Right lobe of liver (tissue), 6 donors: ENCODE measurements around the gene CLCA2. TPM values are rescaled to one million over a fixed set of nuclear protein-coding genes. Genes with fewer than 3 reads are reported as not detected.

Experiments
- ATAC-seq, 4 donors: fragments of 200-7000 bp; cut with Tn5 transposase; one replicate each; pipeline ENCODE4 v1.9.1; 2020; ENCODE audit warnings: mild to moderate bottlenecking in 4 of 4, moderate library complexity in 4 of 4
- DNase-seq, 3 donors: peaks; one replicate each; pipeline ENCODE4 v3.0.0-alpha.2; 2020
- H3K27ac ChIP-seq, 3 donors: fragments of 200-600 bp; one replicate each; pipeline ENCODE4 v1.8.0; 2022
- H3K27me3 ChIP-seq, 2 donors: fragments of 200-600 bp; one replicate each; pipeline ENCODE4 v1.8.0; 2022
- H3K36me3 ChIP-seq, 4 donors: fragments of 200-600 bp; sonication (generic) in 1 of 4; one replicate each; pipeline versions ENCODE4 v1.5.1 to v1.8.0; 2017 to 2022; ENCODE audit warnings: control low read depth in 1 of 4
- H3K4me1 ChIP-seq, 4 donors: fragments of 200-600 bp; sonication (generic) in 1 of 4; one replicate each; pipeline versions ENCODE4 v1.5.1 to v1.8.0; 2017 to 2022; ENCODE audit warnings: control low read depth in 1 of 4
- H3K4me3 ChIP-seq, 3 donors: fragments of 200-600 bp; one replicate each; pipeline ENCODE4 v1.8.0; 2022
- H3K9me3 ChIP-seq, 4 donors: fragments of 200-600 bp; sonication (generic) in 1 of 4; one replicate each; pipeline versions ENCODE4 v1.5.1 to v1.8.0; 2017 to 2022; ENCODE audit warnings: control low read depth in 1 of 4
- CTCF ChIP-seq, 4 donors: fragments of 200-600 bp in 3 of 4; fragments of 450-650 bp in 1 of 4; IDR thresholded peaks; one replicate each; pipeline versions ENCODE4 v1.5.1 to v1.8.0; 2016 to 2022; ENCODE audit warnings: antibody characterized with exemption in 4 of 4, mild to moderate bottlenecking in 2 of 4
- POLR2A ChIP-seq: fragments of 450-650 bp; IDR thresholded peaks from one replicate; pipeline ENCODE4 v1.6.1; 2017; ENCODE audit warnings: antibody characterized with exemption, mild to moderate bottlenecking
- WGBS: methylation state at CpG from one replicate; pipeline ENCODE4 v1.1.6; 2018; ENCODE audit warnings: low coverage, low lambda C conversion rate; ENCODE audit not compliant: insufficient coverage; ENCODE audit errors: missing lambda C conversion rate; 5-methylcytosine and 5-hydroxymethylcytosine counted together
- intact Hi-C, 2 donors: fragments of 100-400 bp; cut with DNase I; formaldehyde crosslinking; loops; one replicate each; pipeline versions ENCODE4 v1.11.2 to v1.14.1; 2022
- total RNA-seq, 6 experiments: library from RNA; depleted of rRNA in 2 of 6; stranded (reverse); fragments of >200 nt in 2 of 6; fragmentation: NEBNext Ultra II Directional in 3 of 6; extraction: Animal tissue kit (Norgen Biotek cat#: 25700) in 3 of 6; gene quantifications; one replicate each; pipeline versions ENCODE4 v1.1.0 to v1.2.4, GENCODE V29; 2016 to 2023
- donor health status: DM: no; HTN: yes; CAD: no.
- donor health status: DM: no; HTN: no; CAD: no.
- donor health status: DM: no; HTN: no; CAD: no.
- donor health status: DM: no; HTN: yes; CAD: no.
- donor health status: DM: no; HTN: yes; CAD: no.

CLCA2 gene
- total RNA-seq, 6 experiments from 2014 or later: not detected

- ATAC-seq: no peak
- no peak overlapping the region for H3K27ac ChIP-seq
These were observed 25.1 kb downstream of the CLCA2 start for GRCh38 chr1:86449103-86449502.

GRCh38 chr1:86450847-86451246 is 26.9 kb downstream of the CLCA2 start:
- 46% methylated on average over 3 of the region's 3 CpGs for WGBS
- no peak for DNase-seq

More at GRCh38 chr1:86449103-86449502, 25.1 kb downstream of the CLCA2 start:
- Histone ChIP-seq H3K36me3 (no peaks in the 10 kb centered on the region), H3K4me3 (no peak overlapping the region), H3K27me3 (no peaks in the 10 kb centered on the region), H3K4me1 (no peaks in the 10 kb centered on the region), H3K9me3 (no peaks in the 10 kb centered on the region)
- 81% methylated on average over 1 of the region's 1 CpG for WGBS
- intact Hi-C loops: no loop called here
- no peak for TF ChIP-seq CTCF (IDR thresholded peaks at IDR 0.05)
- TF ChIP-seq POLR2A: no peak
- no peak for DNase-seq

DNA sequence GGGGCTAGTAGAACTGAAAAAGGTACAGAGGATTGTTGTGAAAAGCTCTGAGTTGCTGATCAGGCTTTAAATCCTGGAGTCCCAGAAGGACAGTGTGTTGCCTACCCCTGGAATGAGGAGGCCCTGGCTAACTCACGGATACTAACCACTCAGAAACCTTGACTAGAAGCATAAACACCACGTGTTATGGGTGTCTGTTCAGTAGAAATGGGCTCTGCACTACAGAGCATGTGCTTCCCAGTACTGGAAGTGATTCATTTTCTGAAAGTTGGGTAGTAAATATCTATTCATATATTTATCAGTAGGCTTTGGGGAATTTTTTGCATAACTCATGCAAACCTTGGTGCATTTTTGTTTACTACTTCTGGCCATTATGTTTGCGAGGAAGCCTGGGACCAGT is 29.7 kb downstream of the CLCA2 start:
- H3K27ac ChIP-seq: no peak overlapping the region
- H3K4me3 ChIP-seq: no peak overlapping the region
- intact Hi-C loops: no loop called here
- H3K27me3 ChIP-seq: no peaks in the 10 kb centered on the region
- DNase-seq: no peak
- no peaks in the 10 kb centered on the region for H3K9me3 ChIP-seq
- no peaks in the 10 kb centered on the region for H3K36me3 ChIP-seq
- no peaks in the 10 kb centered on the region for H3K4me1 ChIP-seq
- WGBS: 42% methylated on average over 3 of the region's 3 CpGs
- ATAC-seq: no peak
- TF ChIP-seq POLR2A (no peak), CTCF (IDR thresholded peaks at IDR 0.05) (no peak)

More at GRCh38 chr1:86450847-86451246, 26.9 kb downstream of the CLCA2 start:
- intact Hi-C loops: no loop called here
- Histone ChIP-seq H3K4me3 (no peak overlapping the region), H3K27me3 (no peaks in the 10 kb centered on the region), H3K9me3 (no peaks in the 10 kb centered on the region), H3K27ac (no peak overlapping the region), H3K4me1 (no peaks in the 10 kb centered on the region), H3K36me3 (no peaks in the 10 kb centered on the region)
- no peak for ATAC-seq
- no peak for TF ChIP-seq CTCF (IDR thresholded peaks at IDR 0.05)
- TF ChIP-seq POLR2A: no peak

GRCh38 chr1:86455073-86455472 is 31.1 kb downstream of the CLCA2 start:
- H3K9me3 ChIP-seq: no peaks in the 10 kb centered on the region
- ATAC-seq: no peak
- WGBS: 42% methylated on average over 5 of the region's 5 CpGs
- H3K27me3 ChIP-seq: no peaks in the 10 kb centered on the region
- no peak for DNase-seq
- no peak overlapping the region for H3K27ac ChIP-seq
- TF ChIP-seq CTCF (IDR thresholded peaks at IDR 0.05) (no peak), POLR2A (no peak)
- no peaks in the 10 kb centered on the region for H3K4me1 ChIP-seq
- H3K36me3 ChIP-seq: no peaks in the 10 kb centered on the region
- no peak overlapping the region for H3K4me3 ChIP-seq
- intact Hi-C loops: no loop called here

- intact Hi-C loops: no loop called here
- H3K4me3 ChIP-seq: no peak overlapping the region
- TF ChIP-seq POLR2A: no peak
- TF ChIP-seq CTCF (IDR thresholded peaks at IDR 0.05): no peak
- no peaks in the 10 kb centered on the region for H3K36me3 ChIP-seq
- no peaks in the 10 kb centered on the region for H3K27me3 ChIP-seq
- no peaks in the 10 kb centered on the region for H3K4me1 ChIP-seq
- DNase-seq: no peak
- no peak overlapping the region for H3K27ac ChIP-seq
- no peaks in the 10 kb centered on the region for H3K9me3 ChIP-seq
- ATAC-seq: peak in 2 of 4 donors; percentile 22 to 26
- WGBS: 0% methylated on average over 1 of the region's 1 CpG
These were observed 37.0 kb downstream of the CLCA2 start for GRCh38 chr1:86460998-86461397.
